CD4-positive, alpha-beta memory T cell (primary cell): ENCODE results near the gene RPRD2. TPM values are rescaled to one million over a fixed set of nuclear protein-coding genes. Genes with fewer than 3 reads are reported as not detected.

Experiments used
- CTCF ChIA-PET: fragments of 350-600 bp; sonication (Branson Sonifier 250); formaldehyde crosslinking; loops from one replicate; lab custom pipeline; 2021; ENCODE audit warnings: inconsistent platforms; ENCODE audit not compliant: partially characterized antibody; lab: Charles Lee
- POLR2A ChIA-PET: fragments of 350-600 bp; sonication (Branson Sonifier 250); formaldehyde crosslinking; loops from one replicate; lab custom pipeline; 2021; ENCODE audit not compliant: partially characterized antibody; lab: Charles Lee
- DNase-seq, 5 donors: peaks; one replicate each; pipeline versions ENCODE4 v3.0.0 to v3.0.0-alpha.2; 2020 to 2022; ENCODE audit warnings: mixed read lengths in 1 of 5
- H3K27ac ChIP-seq: one replicate; pipeline ENCODE4 v1.7.0; 2013; ENCODE audit warnings: low read depth, low read length
- H3K27me3 ChIP-seq: 2 replicates; pipeline ENCODE4 v1.7.0; 2013; ENCODE audit warnings: mild to moderate bottlenecking, low read length, moderate library complexity; ENCODE audit not compliant: insufficient read depth
- H3K36me3 ChIP-seq: 2 replicates; pipeline ENCODE4 v1.7.0; 2013; ENCODE audit warnings: mild to moderate bottlenecking, low read length, moderate library complexity; ENCODE audit not compliant: insufficient read depth
- H3K4me1 ChIP-seq: 2 replicates; pipeline ENCODE4 v1.7.0; 2013; ENCODE audit warnings: mild to moderate bottlenecking, low read length, moderate library complexity; ENCODE audit not compliant: insufficient read depth
- H3K4me3 ChIP-seq, 2 donors: one replicate each; pipeline ENCODE4 v1.7.0; 2013; ENCODE audit warnings: low read length in 2 of 2, mild to moderate bottlenecking in 1 of 2
- H3K9me3 ChIP-seq, 2 donors: one replicate each; pipeline ENCODE4 v1.7.0; 2013; ENCODE audit warnings: low read length in 2 of 2, control low read depth in 1 of 2; ENCODE audit not compliant: control insufficient read depth in 1 of 2
- H3K27ac Mint-ChIP-seq, 7 donors: one replicate each; pipeline ENCODE4 v1.8.0; 2020 to 2021; ENCODE audit warnings: mixed read lengths in 7 of 7, mild to moderate bottlenecking in 6 of 7, inconsistent platforms in 3 of 7, moderate library complexity in 3 of 7
- H3K27me3 Mint-ChIP-seq, 2 donors: one replicate each; pipeline ENCODE4 v1.8.0; 2020 to 2021; ENCODE audit warnings: mixed read lengths in 2 of 2
- H3K36me3 Mint-ChIP-seq, 2 donors: one replicate each; pipeline ENCODE4 v1.8.0; 2020 to 2021; ENCODE audit warnings: mixed read lengths in 2 of 2, inconsistent platforms in 1 of 2, mild to moderate bottlenecking in 1 of 2
- H3K4me1 Mint-ChIP-seq, 4 donors: one replicate each; pipeline ENCODE4 v1.8.0; 2020 to 2021; ENCODE audit warnings: mixed read lengths in 4 of 4, mild to moderate bottlenecking in 1 of 4
- H3K4me3 Mint-ChIP-seq, 8 donors: one replicate each; pipeline ENCODE4 v1.8.0; 2020 to 2021; ENCODE audit warnings: mixed read lengths in 8 of 8, mild to moderate bottlenecking in 7 of 8, moderate library complexity in 6 of 8, inconsistent platforms in 3 of 8
- H3K9me3 Mint-ChIP-seq, 8 donors: one replicate each; pipeline ENCODE4 v1.8.0; 2020 to 2021; ENCODE audit warnings: mixed read lengths in 8 of 8, mild to moderate bottlenecking in 5 of 8, inconsistent platforms in 3 of 8, moderate library complexity in 1 of 8
- intact Hi-C: fragments of 100-400 bp; cut with micrococcal nuclease; formaldehyde crosslinking; loops from one replicate; pipeline ENCODE4 v1.15.1; 2023
- polyA plus RNA-seq, 2 donors: library from polyadenylated mRNA; unstranded; fragments of 300-500 nt; fragmentation: Illumina TruSeq; gene quantifications; one replicate each; pipeline ENCODE4 v1.2.3, GENCODE V29; 2021
- total RNA-seq, 2 experiments: library from RNA; stranded (reverse); gene quantifications; one replicate each; pipeline ENCODE4 v1.2.3, GENCODE V29; 2021

The RPRD2 gene
- total and polyA plus RNA-seq, 4 experiments from 2014 or later = 10.1 to 61.0 (median 48.6) TPM

GRCh38 chr1:150371110-150371509 is 7.2 kb downstream of the RPRD2 start:
- CTCF ChIA-PET = interaction anchor here (1.0 kb wide), 1 partner anchor 13 kb away, joined by 3 read pairs; no protein-coding TSS in a partner anchor
- Mint-ChIP-seq H3K4me3 (peak overlapping the region in 4 of 8 donors; percentile 4 to 71 (median 20)), H3K4me1 (peaks cover 56 to 87% (median 70%) of the 10 kb centered on the region in 4 donors), H3K9me3 (no peaks in the 10 kb centered on the region), H3K36me3 (peaks cover 7 to 13% of the 10 kb centered on the region in 2 donors), H3K27me3 (no peaks in the 10 kb centered on the region), H3K27ac (peak overlapping the region in 3 of 7 donors; percentile 40 to 90 (median 52))
- no peak for DNase-seq
- peaks cover 83% of the 10 kb centered on the region for H3K4me1 ChIP-seq
- H3K9me3 ChIP-seq = no peaks in the 10 kb centered on the region
- H3K4me3 ChIP-seq = no peak overlapping the region
- no peaks in the 10 kb centered on the region for H3K27me3 ChIP-seq
- intact Hi-C loops = no loop called here
- H3K27ac ChIP-seq = no peak overlapping the region
- POLR2A ChIA-PET = interaction anchor here (0.6 to 1.3 kb wide), 2 partner anchors 8 to 50 kb away, joined by 3 to 4 read pairs; no protein-coding TSS in a partner anchor
- no peaks in the 10 kb centered on the region for H3K36me3 ChIP-seq

GRCh38 chr1:150372580-150372979 is 8.6 kb downstream of the RPRD2 start:
- H3K27me3 ChIP-seq = no peaks in the 10 kb centered on the region
- H3K9me3 ChIP-seq = no peaks in the 10 kb centered on the region
- no peak for DNase-seq
- intact Hi-C loops = no loop called here
- Mint-ChIP-seq H3K4me1 (peaks cover 48 to 88% (median 61%) of the 10 kb centered on the region in 4 donors), H3K36me3 (peaks cover 7 to 10% of the 10 kb centered on the region in 2 donors), H3K4me3 (peak overlapping the region in 7 of 8 donors; percentile 2 to 78 (median 52)), H3K27me3 (no peaks in the 10 kb centered on the region), H3K27ac (peak overlapping the region in 5 of 7 donors; percentile 10 to 75 (median 39)), H3K9me3 (no peaks in the 10 kb centered on the region)
- ChIA-PET CTCF (interaction anchor here (0.5 to 0.8 kb wide), 2 partner anchors 33 to 161 kb away, joined by 3 read pairs; no protein-coding TSS in a partner anchor), POLR2A (interaction anchor here (0.7 to 1.3 kb wide), 2 partner anchors 9 to 116 kb away, joined by 3 to 4 read pairs; no protein-coding TSS in a partner anchor)
- H3K36me3 ChIP-seq = no peaks in the 10 kb centered on the region
- no peak overlapping the region for H3K4me3 ChIP-seq
- peaks cover 72% of the 10 kb centered on the region for H3K4me1 ChIP-seq
- H3K27ac ChIP-seq = no peak overlapping the region

- ChIA-PET POLR2A (interaction anchor here (0.6 to 3.7 kb wide), 2 partner anchors 9 to 12 kb away, joined by 3 to 39 read pairs; partner anchors contain the start of gene RPRD2), CTCF (no interaction called here)
- Histone ChIP-seq H3K27me3 (no peaks in the 10 kb centered on the region), H3K36me3 (no peaks in the 10 kb centered on the region), H3K4me3 (no peak overlapping the region), H3K27ac (no peak overlapping the region), H3K4me1 (peaks cover 49% of the 10 kb centered on the region), H3K9me3 (no peaks in the 10 kb centered on the region)
- Mint-ChIP-seq H3K36me3 (peaks cover 3 to 10% of the 10 kb centered on the region in 2 donors), H3K4me3 (peak overlapping the region in 2 of 8 donors; percentile 7 to 60), H3K4me1 (peaks cover 40 to 67% (median 51%) of the 10 kb centered on the region in 4 donors), H3K9me3 (no peaks in the 10 kb centered on the region), H3K27ac (peak overlapping the region in 2 of 7 donors; percentile 32 to 70), H3K27me3 (no peaks in the 10 kb centered on the region)
- intact Hi-C loops = no loop called here
- DNase-seq = no peak
Measured at GRCh38 chr1:150376110-150376509, 12.2 kb downstream of the RPRD2 start.

DNA sequence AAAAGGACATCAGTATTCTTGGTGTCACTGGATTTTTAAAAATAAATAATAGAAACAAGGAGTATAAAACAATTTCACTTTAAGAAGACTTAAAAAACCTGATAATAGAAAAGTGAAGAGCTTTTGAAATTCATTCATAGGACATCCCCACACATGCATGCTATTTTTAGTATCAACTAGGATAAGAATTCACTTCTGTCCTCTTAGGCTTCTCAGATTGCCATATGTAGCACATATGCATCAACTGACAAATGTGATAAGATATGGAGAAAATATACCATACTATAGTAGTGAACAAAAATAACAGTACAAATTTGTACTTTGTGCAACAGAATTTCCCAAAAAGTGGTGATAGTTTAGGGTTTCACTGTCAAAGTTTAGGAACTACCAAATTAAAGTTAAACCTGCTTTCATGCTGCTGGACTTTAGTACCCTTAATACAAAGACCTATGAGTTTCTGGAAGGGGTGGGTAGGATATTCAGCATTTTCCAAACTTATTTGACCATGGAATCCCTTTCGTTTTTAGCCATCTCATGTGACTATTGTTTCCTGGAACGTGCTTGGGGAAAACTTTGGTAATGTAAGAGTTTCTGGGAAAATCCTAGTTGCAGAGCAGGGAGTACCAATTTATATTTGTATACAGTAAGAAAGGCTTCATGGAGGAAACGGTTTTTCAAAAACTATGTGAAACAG is 19.8 kb downstream of the RPRD2 start:
- H3K4me3 ChIP-seq = no peak overlapping the region
- H3K36me3 Mint-ChIP-seq = peaks cover under 1 to 16% of the 10 kb centered on the region in 2 donors
- peaks cover 47% of the 10 kb centered on the region for H3K4me1 ChIP-seq
- no peaks in the 10 kb centered on the region for H3K9me3 Mint-ChIP-seq
- H3K27me3 ChIP-seq = no peaks in the 10 kb centered on the region
- H3K9me3 ChIP-seq = no peaks in the 10 kb centered on the region
- peak overlapping the region in 3 of 7 donors; percentile 5 to 53 (median 28) for H3K27ac Mint-ChIP-seq
- H3K27ac ChIP-seq = no peak overlapping the region
- intact Hi-C loops = no loop called here
- ChIA-PET POLR2A (interaction anchor here (0.6 to 1.1 kb wide), 2 partner anchors 22 to 150 kb away, joined by 3 read pairs; no protein-coding TSS in a partner anchor), CTCF (interaction anchor here (1.5 to 2.2 kb wide), 3 partner anchors 9 to 71 kb away, joined by 3 to 6 read pairs (median 3); no protein-coding TSS in a partner anchor)
- H3K27me3 Mint-ChIP-seq = no peaks in the 10 kb centered on the region
- no peaks in the 10 kb centered on the region for H3K36me3 ChIP-seq
- peaks cover 25 to 59% (median 39%) of the 10 kb centered on the region in 4 donors for H3K4me1 Mint-ChIP-seq
- peak overlapping the region in 2 of 8 donors; percentile 0 to 40 for H3K4me3 Mint-ChIP-seq
- DNase-seq = no peak

GRCh38 chr1:150385537-150386445 is 21.8 kb downstream of the RPRD2 start:
- intact Hi-C loops = no loop called here
- no peak for DNase-seq
- H3K27ac ChIP-seq = no peak overlapping the region
- peaks cover 7 to 19% of the 10 kb centered on the region in 2 donors for H3K36me3 Mint-ChIP-seq
- no peaks in the 10 kb centered on the region for H3K27me3 Mint-ChIP-seq
- CTCF ChIA-PET = interaction anchor here (0.6 to 1.5 kb wide), 2 partner anchors 69 to 474 kb away, joined by 3 read pairs; no protein-coding TSS in a partner anchor
- H3K27me3 ChIP-seq = no peaks in the 10 kb centered on the region
- POLR2A ChIA-PET = interaction anchor here (0.8 to 1.2 kb wide), 2 partner anchors 22 to 124 kb away, joined by 4 to 7 read pairs; partner anchors contain the start of gene RPRD2
- no peaks in the 10 kb centered on the region for H3K36me3 ChIP-seq
- H3K4me3 ChIP-seq = no peak overlapping the region
- peak overlapping the region in 4 of 8 donors; percentile 2 to 54 (median 32) for H3K4me3 Mint-ChIP-seq
- peaks cover 58% of the 10 kb centered on the region for H3K4me1 ChIP-seq
- H3K27ac Mint-ChIP-seq = peak overlapping the region; percentile 2 to 82 (median 67)
- H3K9me3 ChIP-seq = no peaks in the 10 kb centered on the region
- H3K4me1 Mint-ChIP-seq = peaks cover 36 to 72% (median 50%) of the 10 kb centered on the region in 4 donors
- no peaks in the 10 kb centered on the region for H3K9me3 Mint-ChIP-seq

DNA sequence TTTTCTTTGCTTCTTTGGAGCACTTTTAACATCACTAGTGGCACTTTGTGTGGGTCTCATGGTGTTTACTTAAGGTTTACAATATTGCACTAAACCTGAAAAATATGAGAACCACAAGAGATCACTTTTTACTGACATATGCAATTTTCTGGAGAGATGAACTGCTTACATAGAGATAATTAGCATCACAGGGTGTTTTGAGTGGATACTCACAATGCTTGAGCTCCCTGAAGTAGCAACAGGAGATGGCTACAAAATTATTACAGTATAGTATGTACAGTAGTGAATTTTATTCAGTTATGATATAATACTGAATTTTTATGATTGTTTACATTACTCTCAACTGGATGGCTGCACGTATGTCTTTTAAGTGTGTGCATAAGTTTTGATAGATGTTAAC is 22.6 kb downstream of the RPRD2 start:
- Mint-ChIP-seq H3K9me3 (no peaks in the 10 kb centered on the region), H3K27ac (peak overlapping the region in 1 of 7 donors; percentile 39), H3K27me3 (no peaks in the 10 kb centered on the region), H3K36me3 (peaks cover 7 to 15% of the 10 kb centered on the region in 2 donors), H3K4me1 (peaks cover 39 to 73% (median 49%) of the 10 kb centered on the region in 4 donors), H3K4me3 (peak overlapping the region in 1 of 8 donors; percentile 17)
- intact Hi-C loops = no loop called here
- CTCF ChIA-PET = no interaction called here
- Histone ChIP-seq H3K27me3 (no peaks in the 10 kb centered on the region), H3K4me3 (no peak overlapping the region), H3K36me3 (no peaks in the 10 kb centered on the region), H3K4me1 (peaks cover 54% of the 10 kb centered on the region), H3K27ac (no peak overlapping the region), H3K9me3 (no peaks in the 10 kb centered on the region)
- POLR2A ChIA-PET = interaction anchor here (1.2 kb wide), 1 partner anchor 23 kb away, joined by 7 read pairs; the partner anchor contains the start of gene RPRD2
- DNase-seq = no peak
